H9 (cell line): ENCODE data around the gene TTC13. TPM values are rescaled to one million over a fixed set of nuclear protein-coding genes. Genes with fewer than 3 reads are reported as not detected.

Source experiments
- DNase-seq: peaks from one replicate; pipeline ENCODE4 v3.0.0-alpha.2; 2017
- H2AFZ ChIP-seq: one replicate; pipeline ENCODE4 v1.6.1; 2013; ENCODE audit warnings: mild to moderate bottlenecking, low read length, control low read depth, moderate library complexity
- H2AK5ac ChIP-seq: 2 replicates; pipeline ENCODE4 v1.6.1; 2013; ENCODE audit warnings: low read length, control low read depth, mixed read lengths; ENCODE audit not compliant: insufficient read length
- H2BK120ac ChIP-seq: one replicate; pipeline ENCODE4 v1.6.1; 2013; ENCODE audit warnings: low read depth, mild to moderate bottlenecking, low read length, control low read depth, inconsistent platforms; ENCODE audit not compliant: poor library complexity, severe bottlenecking
- H2BK12ac ChIP-seq: 2 replicates; pipeline ENCODE4 v1.6.1; 2013; ENCODE audit warnings: low read length, control low read depth, mixed read lengths, low read depth; ENCODE audit not compliant: insufficient read length
- H2BK15ac ChIP-seq: 2 replicates; pipeline ENCODE4 v1.6.1; 2013; ENCODE audit warnings: low read depth, low read length, control low read depth
- H2BK20ac ChIP-seq: one replicate; pipeline ENCODE4 v1.6.1; 2013; ENCODE audit warnings: low read depth, mild to moderate bottlenecking, low read length, control low read depth, inconsistent platforms; ENCODE audit not compliant: poor library complexity, severe bottlenecking
- H2BK5ac ChIP-seq: 2 replicates; pipeline ENCODE4 v1.6.1; 2013; ENCODE audit warnings: low read length, control low read depth, mixed read lengths; ENCODE audit not compliant: insufficient read length
- H3K14ac ChIP-seq: 2 replicates; pipeline ENCODE4 v1.6.1; 2013; ENCODE audit warnings: low read length, control low read depth; ENCODE audit not compliant: insufficient read depth
- H3K18ac ChIP-seq: 2 replicates; pipeline ENCODE4 v1.6.1; 2013; ENCODE audit warnings: low read depth, mild to moderate bottlenecking, mixed read lengths, low read length, control low read depth; ENCODE audit not compliant: insufficient read length
- H3K23ac ChIP-seq: 2 replicates; pipeline ENCODE4 v1.6.1; 2013; ENCODE audit warnings: low read length, control low read depth, mixed read lengths, low read depth; ENCODE audit not compliant: insufficient read length
- H3K23me2 ChIP-seq: 2 replicates; pipeline ENCODE4 v1.6.1; 2013; ENCODE audit warnings: low read depth, mild to moderate bottlenecking, mixed read lengths, low read length, control low read depth; ENCODE audit not compliant: insufficient read length, poor library complexity, severe bottlenecking
- H3K27ac ChIP-seq: 2 replicates; pipeline ENCODE4 v1.5.1; 2013; ENCODE audit warnings: low read length, control low read depth, mixed read lengths, low read depth; ENCODE audit not compliant: insufficient read length
- H3K27me3 ChIP-seq: 2 replicates; pipeline ENCODE4 v1.6.1; 2013; ENCODE audit warnings: low read length, control low read depth, inconsistent platforms; ENCODE audit not compliant: insufficient read depth
- H3K4ac ChIP-seq: 2 replicates; pipeline ENCODE4 v1.6.1; 2013; ENCODE audit warnings: low read depth, mild to moderate bottlenecking, control low read depth, inconsistent platforms, low read length, moderate library complexity
- H3K4me1 ChIP-seq: 2 replicates; pipeline ENCODE4 v1.6.1; 2013; ENCODE audit warnings: low read length, control low read depth, inconsistent platforms; ENCODE audit not compliant: insufficient read depth
- H3K4me2 ChIP-seq: 2 replicates; pipeline ENCODE4 v1.6.1; 2013; ENCODE audit warnings: low read length, control low read depth, mixed read lengths; ENCODE audit not compliant: insufficient read length, insufficient read depth
- H3K56ac ChIP-seq: 2 replicates; pipeline ENCODE4 v1.6.1; 2013; ENCODE audit warnings: low read depth, mild to moderate bottlenecking, mixed read lengths, low read length, control low read depth; ENCODE audit not compliant: insufficient read length
- H3K79me1 ChIP-seq: 2 replicates; pipeline ENCODE4 v1.6.1; 2013; ENCODE audit warnings: low read depth, mild to moderate bottlenecking, moderate library complexity, low read length, control low read depth, inconsistent platforms; ENCODE audit not compliant: insufficient read depth, poor library complexity, severe bottlenecking
- H3K79me2 ChIP-seq: 2 replicates; pipeline ENCODE4 v1.6.1; 2013; ENCODE audit warnings: low read length, control low read depth, inconsistent platforms; ENCODE audit not compliant: insufficient read depth
- H3K9ac ChIP-seq: 2 replicates; pipeline ENCODE4 v1.6.1; 2013; ENCODE audit warnings: low read length, control low read depth, mixed read lengths; ENCODE audit not compliant: insufficient read length; ENCODE audit errors: extremely low read depth
- H3K9me3 ChIP-seq: one replicate; pipeline ENCODE4 v1.6.1; 2013; ENCODE audit warnings: low read depth, low read length, inconsistent platforms; ENCODE audit not compliant: control insufficient read depth
- H3T11ph ChIP-seq: one replicate; pipeline ENCODE4 v1.6.1; 2013; ENCODE audit warnings: mild to moderate bottlenecking, low read length, control low read depth, inconsistent platforms
- H4K20me1 ChIP-seq: one replicate; pipeline ENCODE4 v1.6.1; 2013; ENCODE audit not compliant: control insufficient read depth, insufficient read length, insufficient read depth
- H4K5ac ChIP-seq: 2 replicates; pipeline ENCODE4 v1.6.1; 2013; ENCODE audit warnings: low read depth, mild to moderate bottlenecking, mixed read lengths, low read length, control low read depth; ENCODE audit not compliant: insufficient read length
- H4K8ac ChIP-seq: replicated peaks from 2 replicates; pipeline ENCODE4 v1.6.1; 2013; ENCODE audit warnings: low read length, control low read depth, mixed read lengths, low read depth; ENCODE audit not compliant: insufficient read length
- H4K91ac ChIP-seq: 2 replicates; pipeline ENCODE4 v1.6.1; 2013; ENCODE audit warnings: low read depth, mild to moderate bottlenecking, moderate library complexity, mixed read lengths, low read length, control low read depth; ENCODE audit not compliant: insufficient read length
- H3K27ac Mint-ChIP-seq, 3 experiments: 2 replicates in 2 of 3; 3 replicates in 1 of 3; pipeline ENCODE4 v1.8.0; 2020 to 2021; ENCODE audit warnings: mixed read lengths in 3 of 3, mild to moderate bottlenecking in 1 of 3, moderate library complexity in 1 of 3
- H3K27me3 Mint-ChIP-seq: 2 replicates; pipeline ENCODE4 v1.8.0; 2021; ENCODE audit warnings: low read depth, mild to moderate bottlenecking, moderate library complexity, mixed read lengths
- H3K36me3 Mint-ChIP-seq, 3 experiments: 2 replicates in 2 of 3; 3 replicates in 1 of 3; pipeline ENCODE4 v1.8.0; 2020 to 2021; ENCODE audit warnings: low read depth in 3 of 3, mixed read lengths in 3 of 3; ENCODE audit not compliant: insufficient read depth in 1 of 3
- H3K4me1 Mint-ChIP-seq, 2 experiments: 2 replicates each; pipeline ENCODE4 v1.8.0; 2020; ENCODE audit warnings: mixed read lengths in 2 of 2
- H3K4me3 Mint-ChIP-seq, 2 experiments: 2 replicates in 1 of 2; 3 replicates in 1 of 2; pipeline ENCODE4 v1.8.0; 2020 to 2021; ENCODE audit warnings: mild to moderate bottlenecking in 2 of 2, mixed read lengths in 2 of 2, moderate library complexity in 1 of 2
- H3K9me3 Mint-ChIP-seq, 2 experiments: 2 replicates in 1 of 2; 3 replicates in 1 of 2; pipeline ENCODE4 v1.8.0; 2020; ENCODE audit warnings: mild to moderate bottlenecking in 2 of 2, mixed read lengths in 2 of 2, moderate library complexity in 1 of 2
- CTCF ChIP-seq: fragments of 200-600 bp; sonication (generic); conservative IDR thresholded peaks from 3 replicates; pipeline ENCODE4 v1.8.0; 2021; ENCODE audit warnings: antibody characterized with exemption, mild to moderate bottlenecking
- WGBS: extraction: QIAGEN DNeasy Blood & Tissue Kit; methylation state at CpG from one replicate; pipeline ENCODE4 v1.1.7; 2013; ENCODE audit warnings: missing lambda C conversion rate, low lambda C conversion rate, mixed read lengths; ENCODE audit not compliant: insufficient read length; ENCODE audit errors: extremely low coverage; 5-methylcytosine and 5-hydroxymethylcytosine counted together
- total RNA-seq: library from RNA; stranded (reverse); gene quantifications from 2 replicates; pipeline ENCODE4 v1.2.1, GENCODE V29; 2021

The TTC13 gene
- total RNA-seq, 1 experiment from 2014 or later: 7.6 TPM

DNA sequence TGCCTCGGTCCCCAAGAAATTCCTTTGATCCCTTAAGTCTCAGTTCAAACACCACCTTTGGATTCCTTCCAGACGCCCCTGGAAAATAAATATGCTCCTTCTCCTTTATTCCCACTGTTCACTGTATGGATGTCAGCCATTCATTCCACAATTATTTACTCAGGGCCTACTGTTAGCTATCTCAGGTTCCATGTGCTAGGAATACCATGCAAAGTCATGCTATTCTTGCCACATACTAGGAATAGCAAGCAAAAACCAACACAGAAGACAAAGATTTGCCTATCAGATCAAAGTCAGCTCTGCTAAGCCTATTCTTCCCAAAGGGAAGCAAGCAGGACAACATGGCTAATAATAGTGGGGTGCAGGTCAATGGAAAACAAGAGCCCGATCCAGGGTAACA is 29.8 kb downstream of the TTC13 start:
- Histone ChIP-seq H2BK15ac (no peak overlapping the region), H3K4me1 (no peaks in the 10 kb centered on the region), H3K79me1 (no peaks in the 10 kb centered on the region), H2BK20ac (no peak overlapping the region), H4K20me1 (no peaks in the 10 kb centered on the region), H3K56ac (no peak overlapping the region), H2AK5ac (no peak overlapping the region), H3K4me2 (no peak overlapping the region), H3K27ac (no peak overlapping the region), H3K9me3 (no peaks in the 10 kb centered on the region), H3K23ac (no peak overlapping the region), H3K23me2 (no peaks in the 10 kb centered on the region), H2BK5ac (no peak overlapping the region), H4K5ac (no peak overlapping the region), H3K79me2 (no peaks in the 10 kb centered on the region), H3K18ac (no peak overlapping the region), H3K9ac (no peak overlapping the region), H2BK12ac (no peak overlapping the region), H3K4ac (no peak overlapping the region), H2AFZ (no peak overlapping the region), H4K8ac (no peak overlapping the region), H3K14ac (no peak overlapping the region), H4K91ac (no peak overlapping the region), H2BK120ac (no peak overlapping the region), H3T11ph (no peak overlapping the region), H3K27me3 (no peaks in the 10 kb centered on the region)
- Mint-ChIP-seq H3K27me3 (no peaks in the 10 kb centered on the region; the same call in 1 of the 2 replicates), H3K36me3 (no peaks in the 10 kb centered on the region), H3K4me1 (no peaks in the 10 kb centered on the region), H3K4me3 (no peak overlapping the region), H3K27ac (no peak overlapping the region), H3K9me3 (no peaks in the 10 kb centered on the region)
- no peak for TF ChIP-seq CTCF
- DNase-seq: no peak
- WGBS: no CpG with 5 or more reads among the region's 3 CpGs
